Neural crest cell (in vitro differentiated cells): ENCODE results near the gene CABP4. TPM values are rescaled to one million over a fixed set of nuclear protein-coding genes. Genes with fewer than 3 reads are reported as not detected.

Experiments used
- DNase-seq: peaks from one replicate; pipeline ENCODE4 v3.0.0; 2021; ENCODE audit warnings: low read depth, mixed read lengths, low spot score
- H3K27ac Mint-ChIP-seq: one replicate; pipeline ENCODE4 v1.8.0; 2021; ENCODE audit warnings: mild to moderate bottlenecking, mixed read lengths; ENCODE audit not compliant: unreplicated experiment
- H3K27me3 Mint-ChIP-seq: 2 replicates; pipeline ENCODE4 v1.8.0; 2021; ENCODE audit warnings: low read depth, mild to moderate bottlenecking, mixed read lengths
- H3K36me3 Mint-ChIP-seq: 2 replicates; pipeline ENCODE4 v1.8.0; 2021; ENCODE audit warnings: low read depth, mild to moderate bottlenecking, mixed read lengths
- H3K4me1 Mint-ChIP-seq: 2 replicates; pipeline ENCODE4 v1.8.0; 2021; ENCODE audit warnings: mixed read lengths
- H3K4me3 Mint-ChIP-seq: one replicate; pipeline ENCODE4 v1.8.0; 2021; ENCODE audit warnings: mild to moderate bottlenecking, mixed read lengths
- H3K9me3 Mint-ChIP-seq: 2 replicates; pipeline ENCODE4 v1.8.0; 2021; ENCODE audit warnings: mixed read lengths
- CTCF ChIP-seq: fragments of 200-600 bp; sonication (generic); conservative IDR thresholded peaks from 2 replicates; pipeline ENCODE4 v1.5.0; 2021; ENCODE audit warnings: antibody characterized with exemption, mild to moderate bottlenecking
- total RNA-seq: library from RNA; stranded (reverse); gene quantifications from 2 replicates; pipeline ENCODE4 v1.2.1, GENCODE V29; 2021

CABP4 gene
- total RNA-seq, 1 donor from 2014 or later, result not detected

GRCh38 chr11:67436459-67437081 lies 18.6 kb upstream of the CABP4 start:
- Mint-ChIP-seq H3K36me3 (peaks cover 3% of the 10 kb centered on the region), H3K4me3 (peak overlapping the region; percentile 38), H3K27me3 (no peaks in the 10 kb centered on the region), H3K9me3 (no peaks in the 10 kb centered on the region), H3K27ac (no peak overlapping the region), H3K4me1 (no peaks in the 10 kb centered on the region)
- no peak for TF ChIP-seq CTCF
- no peak for DNase-seq

GRCh38 chr11:67437082-67437808 lies 17.9 kb upstream of the CABP4 start, which contains the start of gene PTPRCAP:
Gene PTPRCAP, minus strand, starts transcription at chr11:67437682. Its CDS starts 63 bp downstream, at chr11:67437619.
- H3K36me3 Mint-ChIP-seq, result peaks cover 3% of the 10 kb centered on the region
- TF ChIP-seq CTCF, result no peak
- no peak within 1 kb of the TSS for H3K27ac Mint-ChIP-seq
- H3K27me3 Mint-ChIP-seq, result no peaks in the 10 kb centered on the region
- DNase-seq, result no peak
- no peaks in the 10 kb centered on the region for H3K4me1 Mint-ChIP-seq
- no peaks in the 10 kb centered on the region for H3K9me3 Mint-ChIP-seq
- H3K4me3 Mint-ChIP-seq, result peak within 1 kb of the TSS; percentile 41

GRCh38 chr11:67437809-67438157 lies 17.4 kb upstream of the CABP4 start:
- TF ChIP-seq CTCF, result no peak
- peaks cover 3% of the 10 kb centered on the region for H3K36me3 Mint-ChIP-seq
- H3K27ac Mint-ChIP-seq, result no peak overlapping the region
- H3K4me1 Mint-ChIP-seq, result peaks cover 3% of the 10 kb centered on the region
- H3K9me3 Mint-ChIP-seq, result no peaks in the 10 kb centered on the region
- DNase-seq, result no peak
- H3K27me3 Mint-ChIP-seq, result no peaks in the 10 kb centered on the region
- H3K4me3 Mint-ChIP-seq, result peak overlapping the region; percentile 41

- Mint-ChIP-seq H3K27ac (no peak overlapping the region), H3K27me3 (no peaks in the 10 kb centered on the region), H3K4me1 (peaks cover 4% of the 10 kb centered on the region), H3K9me3 (no peaks in the 10 kb centered on the region), H3K36me3 (peaks cover 3% of the 10 kb centered on the region), H3K4me3 (no peak overlapping the region)
- DNase-seq, result no peak
- no peak for TF ChIP-seq CTCF
Measured at GRCh38 chr11:67438158-67438902, 16.8 kb upstream of the CABP4 start.

- no peaks in the 10 kb centered on the region for H3K9me3 Mint-ChIP-seq
- H3K36me3 Mint-ChIP-seq, result peaks cover 3% of the 10 kb centered on the region
Measured at GRCh38 chr11:67439321-67440228, 15.6 kb upstream of the CABP4 start.

More at GRCh38 chr11:67439321-67440228, 15.6 kb upstream of the CABP4 start:
- peak overlapping the region; percentile 62 for H3K4me3 Mint-ChIP-seq
- no peak for TF ChIP-seq CTCF
- peak overlapping the region; percentile 75 for H3K27ac Mint-ChIP-seq
- no peak for DNase-seq
- H3K27me3 Mint-ChIP-seq, result no peaks in the 10 kb centered on the region
- H3K4me1 Mint-ChIP-seq, result peaks cover 4% of the 10 kb centered on the region
